HG03066 (cell line): ENCODE results near the gene PIK3R3.
"Not testable (repeated sequence)": the region's sequence is repeated elsewhere in the genome, so short reads cannot be mapped to it uniquely, and the experiment has no call there.

Experiments
- ATAC-seq: cut with Tn5 transposase; IDR thresholded peaks from one replicate; pipeline ENCODE4 v1.9.1; 2021; ENCODE audit warnings: low read depth; ENCODE audit not compliant: unreplicated experiment

PIK3R3 gene

GRCh38 chr1:46072975-46073374 lies 59.5 kb downstream of the PIK3R3 start:
- no peak for ATAC-seq

- no peak for ATAC-seq
These were observed 62.1 kb downstream of the PIK3R3 start for GRCh38 chr1:46070164-46070814.

- ATAC-seq: no peak
These were observed 63.9 kb downstream of the PIK3R3 start for GRCh38 chr1:46068525-46068924.

GRCh38 chr1:46067652-46068051 lies 64.8 kb downstream of the PIK3R3 start:
- ATAC-seq: no peak

GRCh38 chr1:46065405-46065804 lies 67.0 kb downstream of the PIK3R3 start:
- no peak for ATAC-seq

GRCh38 chr1:46064708-46065107 lies 67.7 kb downstream of the PIK3R3 start:
- ATAC-seq: no peak

- ATAC-seq: no peak
These were observed 69.6 kb downstream of the PIK3R3 start for GRCh38 chr1:46062651-46063319.

GRCh38 chr1:46061146-46061545 lies 71.3 kb downstream of the PIK3R3 start:
- no peak for ATAC-seq

- no peak for ATAC-seq
These were observed 73.5 kb downstream of the PIK3R3 start for GRCh38 chr1:46058936-46059335.

GRCh38 chr1:46057781-46058180 lies 74.6 kb downstream of the PIK3R3 start:
- no peak for ATAC-seq

GRCh38 chr1:46057215-46057614 lies 75.2 kb downstream of the PIK3R3 start:
- not testable (repeated sequence) for ATAC-seq

- no peak for ATAC-seq
These were observed 76.1 kb downstream of the PIK3R3 start for GRCh38 chr1:46056325-46056724.

- no peak for ATAC-seq
These were observed 78.7 kb downstream of the PIK3R3 start for GRCh38 chr1:46053734-46054133.

GRCh38 chr1:46044116-46044515 lies 88.3 kb downstream of the PIK3R3 start:
- no peak for ATAC-seq

GRCh38 chr1:46043458-46044017 lies 88.9 kb downstream of the PIK3R3 start:
- peak; percentile 88 for ATAC-seq

GRCh38 chr1:46041974-46042373 lies 90.5 kb downstream of the PIK3R3 start:
- ATAC-seq: no peak

GRCh38 chr1:46041551-46041950 lies 90.9 kb downstream of the PIK3R3 start:
- no peak for ATAC-seq

- no peak for ATAC-seq
These were observed 92.8 kb downstream of the PIK3R3 start for GRCh38 chr1:46039571-46040052.

- ATAC-seq: no peak
These were observed 95.3 kb downstream of the PIK3R3 start for GRCh38 chr1:46036894-46037839.

GRCh38 chr1:46034601-46035516 lies 97.6 kb downstream of the PIK3R3 start:
- ATAC-seq: no peak
